SK-N-SH (cell line): Measurements from ENCODE around the gene STRN3. TPM values are rescaled to one million over a fixed set of nuclear protein-coding genes. Genes with fewer than 3 reads are reported as not detected.

Experiments
- CTCF ChIA-PET: fragments of 300-600, 350-600 bp; formaldehyde crosslinking; extraction: SDS; loops from one replicate; lab custom pipeline; 2021; lab: Yijun Ruan, JAX
- POLR2A ChIA-PET: fragments of 350-600 bp; sonication (Branson Sonifier 250); formaldehyde crosslinking; extraction: SDS; loops from one replicate; lab custom pipeline; 2020; ENCODE audit warnings: antibody characterized with exemption, inconsistent platforms; lab: Yijun Ruan, JAX
- DNase-seq: peaks from one replicate; pipeline ENCODE4 v3.0.0; 2012
- H2AFZ ChIP-seq: fragments of 200-600 bp; sonication (generic); 2 replicates; pipeline ENCODE4 v1.8.1; 2016; ENCODE audit warnings: antibody characterized with exemption, mild to moderate bottlenecking, low read depth
- H3F3A ChIP-seq: fragments of 200-600 bp; sonication (generic); replicated peaks from 2 replicates; pipeline ENCODE3; 2016; ENCODE audit warnings: antibody characterized with exemption, mild to moderate bottlenecking; ENCODE audit not compliant: insufficient read depth
- H3K27ac ChIP-seq, 2 experiments: fragments of 200-500 bp in 1 of 2; fragments of 200-600 bp in 1 of 2; sonication (Bioruptor generic) in 1 of 2; sonication (generic), shearing (Covaris generic) in 1 of 2; 2 replicates each; pipeline versions ENCODE4 v1.5.1 to v1.6.1; 2014 to 2016; ENCODE audit warnings: low read depth in 2 of 2, inconsistent platforms in 1 of 2, low read length in 1 of 2, mild to moderate bottlenecking in 1 of 2, mixed read lengths in 1 of 2
- H3K27me3 ChIP-seq: fragments of 200-600 bp; sonication (generic), shearing (Covaris generic); 2 replicates; pipeline ENCODE4 v1.6.1; 2016; ENCODE audit warnings: mixed run types; ENCODE audit not compliant: insufficient read depth
- H3K36me3 ChIP-seq, 2 experiments: fragments of 200-500 bp in 1 of 2; fragments of 200-600 bp in 1 of 2; sonication (Bioruptor generic) in 1 of 2; sonication (generic) in 1 of 2; replicated peaks in 1 of 2; 2 replicates each; pipeline versions ENCODE3 to v1.5.1; 2014 to 2016; ENCODE audit warnings: low read length in 1 of 2, mild to moderate bottlenecking in 1 of 2; ENCODE audit not compliant: insufficient read depth in 2 of 2, control insufficient read depth in 1 of 2
- H3K4me1 ChIP-seq, 2 experiments: fragments of 200-500 bp in 1 of 2; fragments of 200-600 bp in 1 of 2; sonication (Bioruptor generic) in 1 of 2; sonication (generic), shearing (Covaris generic) in 1 of 2; 2 replicates each; pipeline versions ENCODE4 v1.5.1 to v1.6.1; 2014 to 2016; ENCODE audit warnings: low read depth in 1 of 2, low read length in 1 of 2, mixed run types in 1 of 2; ENCODE audit not compliant: insufficient read depth in 2 of 2, control insufficient read depth in 1 of 2
- H3K4me2 ChIP-seq: fragments of 200-600 bp; sonication (generic), shearing (Covaris generic); 2 replicates; pipeline ENCODE4 v1.6.1; 2017; ENCODE audit warnings: mixed run types
- H3K4me3 ChIP-seq, 2 experiments: fragments of 200-500 bp in 1 of 2; fragments of 200-600 bp in 1 of 2; sonication (Bioruptor generic) in 1 of 2; sonication (generic), shearing (Covaris generic) in 1 of 2; 2 replicates each; pipeline versions ENCODE4 v1.5.1 to v1.8.1; 2014 to 2016; ENCODE audit warnings: low read depth in 2 of 2, inconsistent platforms in 1 of 2, low read length in 1 of 2, mild to moderate bottlenecking in 1 of 2, mixed read lengths in 1 of 2, moderate library complexity in 1 of 2
- H3K79me2 ChIP-seq: fragments of 200-600 bp; sonication (generic); 2 replicates; pipeline ENCODE4 v1.8.1; 2017; ENCODE audit warnings: mild to moderate bottlenecking; ENCODE audit not compliant: insufficient read depth
- H3K9ac ChIP-seq: fragments of 200-600 bp; sonication (generic); 2 replicates; pipeline ENCODE4 v1.6.1; 2017; ENCODE audit warnings: mixed run types
- H3K9me2 ChIP-seq: fragments of 200-600 bp; sonication (generic); 2 replicates; pipeline ENCODE4 v1.6.1; 2017; ENCODE audit warnings: mixed run types
- H3K9me3 ChIP-seq: fragments of 200-600 bp; sonication (generic); 2 replicates; pipeline ENCODE4 v1.6.1; 2017; ENCODE audit warnings: mixed run types, mild to moderate bottlenecking, moderate library complexity
- H4K20me1 ChIP-seq: fragments of 200-600 bp; sonication (generic); 2 replicates; pipeline ENCODE4 v1.6.1; 2017; ENCODE audit warnings: mild to moderate bottlenecking, mixed run types; ENCODE audit not compliant: insufficient read depth
- CHD2 ChIP-seq: fragments of 150-350 bp; IDR thresholded peaks from 2 replicates; pipeline ENCODE4 v1.6.1; 2018; ENCODE audit warnings: low read length; ENCODE audit not compliant: partially characterized antibody
- CTCF ChIP-seq: fragments of 200-600 bp; sonication (generic); IDR thresholded peaks from 2 replicates; pipeline ENCODE4 v1.6.1; 2017; ENCODE audit warnings: antibody characterized with exemption, mild to moderate bottlenecking, moderate library complexity
- ELF1 ChIP-seq: IDR thresholded peaks from 2 replicates; pipeline ENCODE4 v1.4.0; 2012
- FOSL2 ChIP-seq: IDR thresholded peaks from 2 replicates; pipeline ENCODE4 v1.4.0; 2012; ENCODE audit warnings: low read depth, mild to moderate bottlenecking, moderate library complexity, borderline replicate concordance
- FOXM1 ChIP-seq: IDR thresholded peaks from 2 replicates; pipeline ENCODE4 v1.4.0; 2012; ENCODE audit warnings: low read depth, mild to moderate bottlenecking
- GATA2 ChIP-seq: sonication (generic); formaldehyde crosslinking; IDR thresholded peaks from 2 replicates; pipeline ENCODE4 v1.5.0; 2020; ENCODE audit warnings: mild to moderate bottlenecking, missing genetic modification reagents
- JUND ChIP-seq: IDR thresholded peaks from 2 replicates; pipeline ENCODE4 v1.4.0; 2012
- MAX ChIP-seq: IDR thresholded peaks from 2 replicates; pipeline ENCODE4 v1.4.0; 2012; ENCODE audit warnings: low read depth
- MEF2A ChIP-seq: IDR thresholded peaks from 2 replicates; pipeline ENCODE4 v1.4.0; 2012; ENCODE audit warnings: low read depth, borderline replicate concordance
- MXI1 ChIP-seq: IDR thresholded peaks from 2 replicates; pipeline ENCODE4 v1.6.1; 2012; ENCODE audit warnings: mild to moderate bottlenecking, low read depth, low read length, improper control_type of control experiment
- POLR2AphosphoS5 ChIP-seq: IDR thresholded peaks from 2 replicates; pipeline ENCODE4 v1.6.1; 2012; ENCODE audit warnings: low read depth, low read length
- RCOR1 ChIP-seq: fragments of 150-350 bp; IDR thresholded peaks from 2 replicates; pipeline ENCODE4 v1.6.1; 2017; ENCODE audit warnings: antibody characterized with exemption, low read length
- REST ChIP-seq: IDR thresholded peaks from 2 replicates; pipeline ENCODE4 v1.6.1; 2012; ENCODE audit warnings: mild to moderate bottlenecking, low read depth, low read length, moderate library complexity
- RFX5 ChIP-seq: IDR thresholded peaks from 2 replicates; pipeline ENCODE4 v1.6.1; 2012; ENCODE audit warnings: mild to moderate bottlenecking, improper control_type of control experiment, low read length
- RXRA ChIP-seq: IDR thresholded peaks from 2 replicates; pipeline ENCODE4 v1.4.0; 2012; ENCODE audit warnings: low read depth, mild to moderate bottlenecking, borderline replicate concordance
- SMC3 ChIP-seq: IDR thresholded peaks from 2 replicates; pipeline ENCODE4 v1.6.1; 2012; ENCODE audit warnings: low read depth, low read length, improper control_type of control experiment
- TEAD4 ChIP-seq: IDR thresholded peaks from 2 replicates; pipeline ENCODE4 v1.4.0; 2012; ENCODE audit warnings: mild to moderate bottlenecking, borderline replicate concordance; ENCODE audit not compliant: insufficient read depth
- USF2 ChIP-seq: fragments of 150-350 bp; IDR thresholded peaks from 2 replicates; pipeline ENCODE4 v1.6.1; 2017; ENCODE audit warnings: antibody characterized with exemption, low read length, low read depth, borderline replicate concordance
- YY1 ChIP-seq: IDR thresholded peaks from 2 replicates; pipeline ENCODE4 v1.4.0; 2012; ENCODE audit warnings: low read depth, mild to moderate bottlenecking
- ZBTB33 ChIP-seq: IDR thresholded peaks from 2 replicates; pipeline ENCODE4 v1.4.0; 2012; ENCODE audit warnings: low read depth, borderline replicate concordance
- WGBS: methylation state at CpG from one replicate; pipeline ENCODE4 v1.1.6; 2017; ENCODE audit warnings: low lambda C conversion rate; 5-methylcytosine and 5-hydroxymethylcytosine counted together
- polyA plus RNA-seq, 3 experiments: library from polyadenylated mRNA; depleted of rRNA; stranded (reverse); fragments of >200 nt; gene quantifications; 2 replicates each; pipeline ENCODE4 v1.2.3, GENCODE V29; 2012

STRN3 gene
- polyA plus RNA-seq, 1 of the 3 experiments (the other 2 are of a cell fraction), result 7.2 TPM

- H3K27me3 ChIP-seq, result no peaks in the 10 kb centered on the region
- H4K20me1 ChIP-seq, result peaks cover 91% of the 10 kb centered on the region
- H3K27ac ChIP-seq, result no peak overlapping the region
- ChIA-PET POLR2A (no interaction called here), CTCF (interaction anchor here (0.8 to 5.1 kb wide), 3 partner anchors 13 to 105 kb away, joined by 3 to 24 read pairs (median 3); no protein-coding TSS in a partner anchor)
- no peaks in the 10 kb centered on the region for H3K9me3 ChIP-seq
- no peak for DNase-seq
- peaks cover 18% of the 10 kb centered on the region for H3F3A ChIP-seq
- no peak overlapping the region for H3K4me2 ChIP-seq
- no peak overlapping the region for H2AFZ ChIP-seq
- no peak for TF ChIP-seq CTCF
- TF ChIP-seq REST, result no peak
- no peak for TF ChIP-seq ELF1
- TF ChIP-seq RFX5, result no peak
- no peak for TF ChIP-seq RCOR1
- no peak for TF ChIP-seq SMC3
- no peak for TF ChIP-seq USF2
- no peak for TF ChIP-seq YY1
- no peak for TF ChIP-seq FOXM1
- no peak for TF ChIP-seq JUND
- no peak for TF ChIP-seq RXRA
- TF ChIP-seq CHD2, result no peak
- no peak for TF ChIP-seq MEF2A
- TF ChIP-seq TEAD4, result no peak
- no peak for TF ChIP-seq MAX
- TF ChIP-seq FOSL2, result no peak
- no peak for TF ChIP-seq GATA2
- TF ChIP-seq ZBTB33, result no peak
- no peak for TF ChIP-seq MXI1
- no peak for TF ChIP-seq POLR2AphosphoS5
- peaks cover 0 to 2% of the 10 kb centered on the region in 2 experiments for H3K36me3 ChIP-seq
- H3K4me1 ChIP-seq, result no peaks in the 10 kb centered on the region; a peak in 1 of 4 replicates
- peaks cover 100% of the 10 kb centered on the region for H3K79me2 ChIP-seq
- no peaks in the 10 kb centered on the region for H3K9me2 ChIP-seq
- no peak overlapping the region for H3K4me3 ChIP-seq
- no peak overlapping the region for H3K9ac ChIP-seq
- 76% methylated on average over 2 of the region's 2 CpGs for WGBS
These were observed 48.4 kb downstream of the STRN3 start for GRCh38 chr14:30977752-30978151.
